HCT116 (cell line): ENCODE results near the gene VPS9D1. TPM values are rescaled to one million over a fixed set of nuclear protein-coding genes. Genes with fewer than 3 reads are reported as not detected.

Experiments
- ATAC-seq: fragments of 200-7000 bp; cut with Tn5 transposase; 2 replicates; pipeline ENCODE4 v1.9.1; 2020; ENCODE audit warnings: mild to moderate bottlenecking, moderate library complexity
- BruUV-seq: library from RNA; stranded (reverse); fragments of 400-500 nt; replicated peaks from 2 replicates; lab custom pipeline; 2021; lab: Mats Ljungman, UMichigan
- CTCF ChIA-PET: fragments of 300-600 bp; sonication (Branson Sonifier 250); formaldehyde crosslinking; loops from one replicate; lab custom pipeline; 2021; ENCODE audit warnings: antibody characterized with exemption; lab: Charles Lee
- POLR2A ChIA-PET: fragments of 300-600, 350-600 bp; sonication (Branson Sonifier 250); formaldehyde crosslinking; loops from one replicate; lab custom pipeline; 2021; ENCODE audit warnings: antibody characterized with exemption; lab: Charles Lee
- RAD21 ChIA-PET, 2 experiments: fragments of 300-600 bp; sonication (Branson Sonifier 250); formaldehyde crosslinking; loops; one replicate each; lab custom pipeline; 2023; ENCODE audit warnings: low total read pairs in 2 of 2; ENCODE audit not compliant: uncharacterized antibody in 2 of 2, unreplicated experiment in 2 of 2, low non-redundant PET in 1 of 2; lab: Charles Lee
- DNase-seq: peaks from one replicate; pipeline ENCODE4 v3.0.0-alpha.2; 2010; ENCODE audit warnings: low read depth, low spot score
- H2AFZ ChIP-seq: fragments of 200-600 bp; shearing (Covaris generic), sonication (generic); 2 replicates; pipeline ENCODE4 v1.6.1; 2017; ENCODE audit warnings: low read depth, mixed run types, mixed read lengths, antibody characterized with exemption, low read length; ENCODE audit not compliant: poor library complexity, severe bottlenecking
- H3K27ac ChIP-seq: 2 replicates; pipeline ENCODE4 v1.5.1; 2012; ENCODE audit warnings: low read depth, low read length
- H3K27me3 ChIP-seq: fragments of 200-600 bp; sonication (generic); 2 replicates; pipeline ENCODE4 v1.6.1; 2016; ENCODE audit warnings: mixed run types, low read length, mixed read lengths; ENCODE audit not compliant: insufficient read depth
- H3K36me3 ChIP-seq, 2 experiments: fragments of 200-500 bp in 1 of 2; fragments of 200-600 bp in 1 of 2; sonication (Bioruptor generic) in 1 of 2; sonication (generic) in 1 of 2; 2 replicates each; pipeline versions ENCODE4 v1.5.1 to v1.6.1; 2014 to 2016; ENCODE audit warnings: low read length in 2 of 2, inconsistent platforms in 1 of 2, mixed read lengths in 1 of 2, mixed run types in 1 of 2; ENCODE audit not compliant: insufficient read depth in 2 of 2, control insufficient read depth in 1 of 2
- H3K4me1 ChIP-seq, 2 experiments: fragments of 200-600 bp in 1 of 2; sonication (generic) in 1 of 2; 2 replicates each; pipeline versions ENCODE4 v1.5.1 to v1.6.1; 2012 to 2017; ENCODE audit warnings: low read length in 2 of 2, inconsistent platforms in 1 of 2, mild to moderate bottlenecking in 1 of 2, mixed read lengths in 1 of 2, mixed run types in 1 of 2, moderate library complexity in 1 of 2; ENCODE audit not compliant: insufficient read depth in 2 of 2, control insufficient read depth in 1 of 2
- H3K4me2 ChIP-seq: fragments of 200-600 bp; sonication (generic); 2 replicates; pipeline ENCODE4 v1.6.1; 2017; ENCODE audit warnings: mixed run types, low read length, mixed read lengths
- H3K4me3 ChIP-seq, 2 experiments: fragments of 200-600 bp in 1 of 2; sonication (generic) in 1 of 2; replicated peaks in 1 of 2; 2 replicates each; pipeline ENCODE4 v1.5.1; 2011 to 2016; ENCODE audit warnings: low read length in 2 of 2, control low read depth in 1 of 2, low read depth in 1 of 2, mild to moderate bottlenecking in 1 of 2, mixed read lengths in 1 of 2, mixed run types in 1 of 2
- H3K79me2 ChIP-seq: fragments of 200-600 bp; sonication (generic); 2 replicates; pipeline ENCODE4 v1.6.1; 2017; ENCODE audit warnings: mild to moderate bottlenecking, mixed run types, low read length, moderate library complexity, mixed read lengths; ENCODE audit not compliant: insufficient read depth
- H3K9ac ChIP-seq: fragments of 200-600 bp; sonication (generic); 2 replicates; pipeline ENCODE4 v1.6.1; 2016; ENCODE audit warnings: low read length, mixed read lengths
- H3K9me2 ChIP-seq: fragments of 200-600 bp; sonication (generic), shearing (Covaris generic); 2 replicates; pipeline ENCODE4 v1.6.1; 2017; ENCODE audit warnings: mixed run types, mild to moderate bottlenecking, moderate library complexity; ENCODE audit not compliant: insufficient read depth
- H3K9me3 ChIP-seq, 2 experiments: fragments of 200-500 bp in 1 of 2; fragments of 200-600 bp in 1 of 2; sonication (Bioruptor generic) in 1 of 2; sonication (generic) in 1 of 2; 2 replicates each; pipeline ENCODE4 v1.6.1; 2014 to 2017; ENCODE audit warnings: low read length in 2 of 2, mixed read lengths in 2 of 2, inconsistent platforms in 1 of 2, low read depth in 1 of 2, mild to moderate bottlenecking in 1 of 2, mixed run types in 1 of 2, moderate library complexity in 1 of 2; ENCODE audit not compliant: control insufficient read depth in 1 of 2, insufficient read depth in 1 of 2
- H4K20me1 ChIP-seq: fragments of 200-600 bp; sonication (generic), shearing (Covaris generic); 2 replicates; pipeline ENCODE4 v1.6.1; 2017; ENCODE audit warnings: mixed run types, mild to moderate bottlenecking, moderate library complexity; ENCODE audit not compliant: insufficient read depth
- EZH2phosphoT487 ChIP-seq: fragments of 200-600 bp; IDR thresholded peaks from 2 replicates; pipeline ENCODE4 v1.6.1; 2018; ENCODE audit warnings: antibody characterized with exemption, borderline replicate concordance
- POLR2AphosphoS5 ChIP-seq: IDR thresholded peaks from 2 replicates; pipeline ENCODE4 v1.6.1; 2011; ENCODE audit warnings: mild to moderate bottlenecking, low read depth, low read length, moderate library complexity
- ZFX ChIP-seq: fragments of 450-650 bp; IDR thresholded peaks from 2 replicates; pipeline ENCODE4 v1.6.1; 2017
- intact Hi-C: fragments of 100-400 bp; cut with micrococcal nuclease; formaldehyde crosslinking; loops from 2 replicates; pipeline ENCODE4 v1.10.0; 2022
- total RNA-seq: library from RNA; stranded (reverse); gene quantifications from one replicate; pipeline ENCODE4 v1.2.1, GENCODE V29; 2021; ENCODE audit not compliant: unreplicated experiment
- TF ChIP-seq, protein P1 (sequence below): IDR thresholded peaks from 2 replicates; pipeline ENCODE4 v1.6.1; 2012; ENCODE audit warnings: low read depth
- TF ChIP-seq, protein P2 (sequence below): IDR thresholded peaks from 2 replicates; pipeline ENCODE4 v1.6.1; 2012
- TF ChIP-seq, protein P3 (sequence below): IDR thresholded peaks from 2 replicates; pipeline ENCODE4 v1.6.1; 2011; ENCODE audit warnings: mild to moderate bottlenecking, low read length, moderate library complexity; ENCODE audit not compliant: insufficient replicate concordance; ENCODE audit errors: extremely low read depth

Gene VPS9D1
- total RNA-seq, 1 experiment from 2014 or later, result 4.2 TPM

GRCh38 chr16:89770367-89770766 lies 49.7 kb upstream of the VPS9D1 start:
- Histone ChIP-seq H3K36me3 (peaks cover 65 to 91% of the 10 kb centered on the region in 2 experiments), H4K20me1 (no peaks in the 10 kb centered on the region), H3K27ac (no peak overlapping the region), H3K9me3 (no peaks in the 10 kb centered on the region), H3K9me2 (no peaks in the 10 kb centered on the region), H3K9ac (no peak overlapping the region), H3K4me3 (no peak overlapping the region), H3K4me2 (no peak overlapping the region), H3K4me1 (no peaks in the 10 kb centered on the region), H3K27me3 (no peaks in the 10 kb centered on the region), H2AFZ (no peak overlapping the region), H3K79me2 (peaks cover 24% of the 10 kb centered on the region; the same call in 1 of the 2 replicates)
- DNase-seq (no peak), ATAC-seq (no peak)
- intact Hi-C loops, result no loop called here
- POLR2A ChIA-PET, result no interaction called here
- BruUV-seq, result no TSS peak
- TF ChIP-seq, protein P1, sequence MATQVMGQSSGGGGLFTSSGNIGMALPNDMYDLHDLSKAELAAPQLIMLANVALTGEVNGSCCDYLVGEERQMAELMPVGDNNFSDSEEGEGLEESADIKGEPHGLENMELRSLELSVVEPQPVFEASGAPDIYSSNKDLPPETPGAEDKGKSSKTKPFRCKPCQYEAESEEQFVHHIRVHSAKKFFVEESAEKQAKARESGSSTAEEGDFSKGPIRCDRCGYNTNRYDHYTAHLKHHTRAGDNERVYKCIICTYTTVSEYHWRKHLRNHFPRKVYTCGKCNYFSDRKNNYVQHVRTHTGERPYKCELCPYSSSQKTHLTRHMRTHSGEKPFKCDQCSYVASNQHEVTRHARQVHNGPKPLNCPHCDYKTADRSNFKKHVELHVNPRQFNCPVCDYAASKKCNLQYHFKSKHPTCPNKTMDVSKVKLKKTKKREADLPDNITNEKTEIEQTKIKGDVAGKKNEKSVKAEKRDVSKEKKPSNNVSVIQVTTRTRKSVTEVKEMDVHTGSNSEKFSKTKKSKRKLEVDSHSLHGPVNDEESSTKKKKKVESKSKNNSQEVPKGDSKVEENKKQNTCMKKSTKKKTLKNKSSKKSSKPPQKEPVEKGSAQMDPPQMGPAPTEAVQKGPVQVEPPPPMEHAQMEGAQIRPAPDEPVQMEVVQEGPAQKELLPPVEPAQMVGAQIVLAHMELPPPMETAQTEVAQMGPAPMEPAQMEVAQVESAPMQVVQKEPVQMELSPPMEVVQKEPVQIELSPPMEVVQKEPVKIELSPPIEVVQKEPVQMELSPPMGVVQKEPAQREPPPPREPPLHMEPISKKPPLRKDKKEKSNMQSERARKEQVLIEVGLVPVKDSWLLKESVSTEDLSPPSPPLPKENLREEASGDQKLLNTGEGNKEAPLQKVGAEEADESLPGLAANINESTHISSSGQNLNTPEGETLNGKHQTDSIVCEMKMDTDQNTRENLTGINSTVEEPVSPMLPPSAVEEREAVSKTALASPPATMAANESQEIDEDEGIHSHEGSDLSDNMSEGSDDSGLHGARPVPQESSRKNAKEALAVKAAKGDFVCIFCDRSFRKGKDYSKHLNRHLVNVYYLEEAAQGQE, result no peak
- no peak for TF ChIP-seq EZH2phosphoT487
- TF ChIP-seq, protein P2, sequence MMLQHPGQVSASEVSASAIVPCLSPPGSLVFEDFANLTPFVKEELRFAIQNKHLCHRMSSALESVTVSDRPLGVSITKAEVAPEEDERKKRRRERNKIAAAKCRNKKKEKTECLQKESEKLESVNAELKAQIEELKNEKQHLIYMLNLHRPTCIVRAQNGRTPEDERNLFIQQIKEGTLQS, result no peak
- RAD21 ChIA-PET, result no interaction called here
- CTCF ChIA-PET, result no interaction called here

GRCh38 chr16:89765292-89765830 lies 44.7 kb upstream of the VPS9D1 start:
- H2AFZ ChIP-seq, result no peak overlapping the region
- ChIA-PET RAD21 (no interaction called here), CTCF (no interaction called here), POLR2A (no interaction called here)
- no peak overlapping the region for H3K4me3 ChIP-seq
- H4K20me1 ChIP-seq, result no peaks in the 10 kb centered on the region; the same call in 1 of the 2 replicates
- no peaks in the 10 kb centered on the region for H3K9me3 ChIP-seq
- no peaks in the 10 kb centered on the region for H3K27me3 ChIP-seq
- intact Hi-C loops, result no loop called here
- peak overlapping the region; percentile 14; the same call in 1 of the 2 replicates for H3K27ac ChIP-seq
- H3K4me2 ChIP-seq, result no peak overlapping the region
- no peak overlapping the region for H3K9ac ChIP-seq
- no peaks in the 10 kb centered on the region for H3K4me1 ChIP-seq
- H3K9me2 ChIP-seq, result no peaks in the 10 kb centered on the region
- ATAC-seq, result 0 out of 2 replicates have a peak, but pooled peaks have one; percentile 12
- no peak for DNase-seq
- H3K79me2 ChIP-seq, result peaks cover 31% of the 10 kb centered on the region; the same call in 1 of the 2 replicates
- peaks cover 62 to 84% of the 10 kb centered on the region in 2 experiments for H3K36me3 ChIP-seq
- TF ChIP-seq POLR2AphosphoS5 (no peak), ZFX (no peak)
- TF ChIP-seq, protein P3, sequence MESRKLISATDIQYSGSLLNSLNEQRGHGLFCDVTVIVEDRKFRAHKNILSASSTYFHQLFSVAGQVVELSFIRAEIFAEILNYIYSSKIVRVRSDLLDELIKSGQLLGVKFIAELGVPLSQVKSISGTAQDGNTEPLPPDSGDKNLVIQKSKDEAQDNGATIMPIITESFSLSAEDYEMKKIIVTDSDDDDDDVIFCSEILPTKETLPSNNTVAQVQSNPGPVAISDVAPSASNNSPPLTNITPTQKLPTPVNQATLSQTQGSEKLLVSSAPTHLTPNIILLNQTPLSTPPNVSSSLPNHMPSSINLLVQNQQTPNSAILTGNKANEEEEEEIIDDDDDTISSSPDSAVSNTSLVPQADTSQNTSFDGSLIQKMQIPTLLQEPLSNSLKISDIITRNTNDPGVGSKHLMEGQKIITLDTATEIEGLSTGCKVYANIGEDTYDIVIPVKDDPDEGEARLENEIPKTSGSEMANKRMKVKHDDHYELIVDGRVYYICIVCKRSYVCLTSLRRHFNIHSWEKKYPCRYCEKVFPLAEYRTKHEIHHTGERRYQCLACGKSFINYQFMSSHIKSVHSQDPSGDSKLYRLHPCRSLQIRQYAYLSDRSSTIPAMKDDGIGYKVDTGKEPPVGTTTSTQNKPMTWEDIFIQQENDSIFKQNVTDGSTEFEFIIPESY, result no peak
- no TSS peak for BruUV-seq
